Measurements from ENCODE around the gene PITPNC1.

PITPNC1 gene

DNA sequence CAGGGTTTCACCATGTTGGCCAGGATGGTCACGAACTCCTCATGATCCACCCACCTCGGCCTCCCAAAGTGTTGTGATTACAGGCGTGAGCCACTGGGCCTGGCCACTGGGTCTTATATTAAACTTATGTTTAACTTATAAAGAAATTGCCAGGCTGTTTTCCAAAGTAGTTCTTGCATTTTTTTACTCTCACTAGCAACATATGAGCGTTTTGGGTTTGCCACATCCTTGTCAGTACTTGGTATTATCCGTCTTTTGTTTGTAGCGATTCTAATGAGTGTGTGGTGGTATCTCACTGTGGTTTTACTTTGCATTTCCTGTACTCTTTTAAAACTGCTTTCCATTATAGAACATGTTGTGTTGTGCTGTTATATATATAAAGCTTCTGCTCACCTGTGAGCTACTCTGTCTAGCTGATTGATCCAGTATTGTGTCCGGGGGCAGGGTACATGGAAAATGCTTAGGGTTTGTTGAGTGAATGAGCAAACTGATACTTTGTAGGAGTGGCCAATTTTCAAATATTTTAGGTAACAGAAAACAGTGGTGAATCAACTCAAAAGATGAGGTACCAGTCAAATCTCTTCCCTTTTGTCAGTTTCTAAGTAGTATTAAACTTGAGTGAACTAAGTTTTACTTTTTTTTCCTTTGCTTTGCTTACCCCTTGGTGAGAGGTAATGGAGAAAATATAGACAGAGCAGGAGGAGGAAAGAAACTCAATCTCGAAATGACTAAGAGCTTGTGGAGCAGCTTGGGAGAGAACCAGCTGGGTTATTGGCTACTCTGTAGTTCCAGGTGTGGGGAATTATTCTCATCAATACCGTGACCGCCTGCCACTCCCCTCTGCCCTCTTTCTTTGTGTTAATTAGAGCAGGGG is 75.8 kb downstream of the PITPNC1 start:
- H3K27ac ChIP-seq (ENCODE audit: low read length) = no peak overlapping the region
- no peak overlapping the region for H3K4me3 ChIP-seq (ENCODE audit: low read depth in 1 of 2, low read length in 2 of 2)
- peaks cover 0 to 2% of the 10 kb centered on the region in 2 donors for H3K9me3 ChIP-seq (ENCODE audit: control insufficient read depth in 1 of 2, low read length in 2 of 2)
- no peaks in the 10 kb centered on the region for H3K36me3 ChIP-seq (ENCODE audit: control insufficient read depth in 1 of 2, insufficient read depth in 2 of 2, low read length in 2 of 2)
- no peaks in the 10 kb centered on the region for H3K4me1 ChIP-seq (ENCODE audit: control insufficient read depth in 1 of 2, insufficient read depth in 2 of 2, low read length in 2 of 2)
- H3K27me3 ChIP-seq (ENCODE audit: low read depth, low read length) = no peaks in the 10 kb centered on the region

GRCh38 chr17:67456103-67456502 is 79.0 kb downstream of the PITPNC1 start:
- Histone ChIP-seq H3K4me3 (ENCODE audit: low read depth in 1 of 2, low read length in 2 of 2) (no peak overlapping the region), H3K36me3 (ENCODE audit: control insufficient read depth in 1 of 2, insufficient read depth in 2 of 2, low read length in 2 of 2) (no peaks in the 10 kb centered on the region), H3K27ac (ENCODE audit: low read length) (no peak overlapping the region), H3K4me1 (ENCODE audit: control insufficient read depth in 1 of 2, insufficient read depth in 2 of 2, low read length in 2 of 2) (no peaks in the 10 kb centered on the region), H3K27me3 (ENCODE audit: low read depth, low read length) (no peaks in the 10 kb centered on the region), H3K9me3 (ENCODE audit: control insufficient read depth in 1 of 2, low read length in 2 of 2) (peaks cover 0 to 7% of the 10 kb centered on the region in 2 donors)

DNA sequence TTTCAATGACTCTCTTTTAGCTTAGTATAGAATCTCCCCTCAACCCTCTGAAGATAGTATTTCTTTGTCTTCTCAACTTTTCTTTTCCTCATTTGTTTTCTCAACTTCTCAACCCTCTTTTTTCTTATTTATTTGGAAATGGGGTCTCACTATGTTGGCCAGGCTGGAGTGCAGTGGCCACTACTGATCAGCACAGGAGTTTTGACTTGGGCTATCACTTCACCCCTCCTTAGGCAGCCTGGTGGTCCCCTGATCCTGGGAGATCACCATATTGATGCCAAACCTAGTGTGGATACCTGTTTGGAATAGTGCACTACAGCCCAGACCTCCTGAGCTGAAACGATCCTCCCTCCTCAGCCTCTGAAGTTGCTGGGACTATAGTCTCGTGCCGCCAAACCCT is 79.8 kb downstream of the PITPNC1 start:
- Histone ChIP-seq H3K27me3 (ENCODE audit: low read depth, low read length) (no peaks in the 10 kb centered on the region), H3K36me3 (ENCODE audit: control insufficient read depth in 1 of 2, insufficient read depth in 2 of 2, low read length in 2 of 2) (no peaks in the 10 kb centered on the region), H3K4me1 (ENCODE audit: control insufficient read depth in 1 of 2, insufficient read depth in 2 of 2, low read length in 2 of 2) (no peaks in the 10 kb centered on the region), H3K4me3 (ENCODE audit: low read depth in 1 of 2, low read length in 2 of 2) (no peak overlapping the region), H3K9me3 (ENCODE audit: control insufficient read depth in 1 of 2, low read length in 2 of 2) (peaks cover 0 to 7% of the 10 kb centered on the region in 2 donors), H3K27ac (ENCODE audit: low read length) (no peak overlapping the region)

- Histone ChIP-seq H3K27ac (ENCODE audit: low read length) (no peak overlapping the region), H3K36me3 (ENCODE audit: control insufficient read depth in 1 of 2, insufficient read depth in 2 of 2, low read length in 2 of 2) (no peaks in the 10 kb centered on the region), H3K4me1 (ENCODE audit: control insufficient read depth in 1 of 2, insufficient read depth in 2 of 2, low read length in 2 of 2) (no peaks in the 10 kb centered on the region), H3K27me3 (ENCODE audit: low read depth, low read length) (no peaks in the 10 kb centered on the region), H3K4me3 (ENCODE audit: low read depth in 1 of 2, low read length in 2 of 2) (no peak overlapping the region), H3K9me3 (ENCODE audit: control insufficient read depth in 1 of 2, low read length in 2 of 2) (peaks cover 0 to 7% of the 10 kb centered on the region in 2 donors)
These were observed 81.1 kb downstream of the PITPNC1 start for GRCh38 chr17:67458203-67458602.

- Histone ChIP-seq H3K27ac (ENCODE audit: low read length) (no peak overlapping the region), H3K9me3 (ENCODE audit: control insufficient read depth in 1 of 2, low read length in 2 of 2) (peaks cover 0 to 7% of the 10 kb centered on the region in 2 donors), H3K36me3 (ENCODE audit: control insufficient read depth in 1 of 2, insufficient read depth in 2 of 2, low read length in 2 of 2) (no peaks in the 10 kb centered on the region), H3K27me3 (ENCODE audit: low read depth, low read length) (no peaks in the 10 kb centered on the region), H3K4me1 (ENCODE audit: control insufficient read depth in 1 of 2, insufficient read depth in 2 of 2, low read length in 2 of 2) (no peaks in the 10 kb centered on the region), H3K4me3 (ENCODE audit: low read depth in 1 of 2, low read length in 2 of 2) (no peak overlapping the region)
These were observed 82.9 kb downstream of the PITPNC1 start for GRCh38 chr17:67459985-67460384.

DNA sequence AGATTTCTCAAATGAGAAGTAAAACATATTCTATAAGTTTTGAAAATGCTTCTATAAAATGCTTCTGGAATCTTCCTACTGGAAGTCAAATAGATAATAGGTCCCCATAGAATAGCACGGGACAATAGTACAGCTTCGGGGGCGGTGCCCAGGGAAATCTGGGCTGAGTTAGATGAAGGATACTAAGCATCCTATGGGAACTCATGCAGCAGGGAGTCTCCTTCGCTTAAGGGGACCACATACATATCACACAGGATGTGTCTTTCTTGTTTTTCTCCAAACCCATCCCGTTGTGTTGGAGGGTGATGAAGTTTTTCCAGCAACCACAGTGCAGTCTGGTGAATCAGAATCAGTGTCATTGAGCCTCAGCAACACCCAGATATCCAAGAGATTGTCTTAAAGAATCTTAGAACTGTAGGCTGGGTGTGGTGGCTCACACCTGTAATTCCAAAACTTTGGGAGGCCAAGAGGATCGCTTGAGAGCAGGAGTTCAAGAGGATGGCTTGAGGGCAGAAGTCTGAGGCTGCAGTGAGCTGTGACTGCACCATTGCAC is 84.2 kb downstream of the PITPNC1 start:
- Histone ChIP-seq H3K27ac (ENCODE audit: low read length) (no peak overlapping the region), H3K36me3 (ENCODE audit: control insufficient read depth in 1 of 2, insufficient read depth in 2 of 2, low read length in 2 of 2) (no peaks in the 10 kb centered on the region), H3K4me3 (ENCODE audit: low read depth in 1 of 2, low read length in 2 of 2) (no peak overlapping the region), H3K27me3 (ENCODE audit: low read depth, low read length) (no peaks in the 10 kb centered on the region), H3K4me1 (ENCODE audit: control insufficient read depth in 1 of 2, insufficient read depth in 2 of 2, low read length in 2 of 2) (no peaks in the 10 kb centered on the region), H3K9me3 (ENCODE audit: control insufficient read depth in 1 of 2, low read length in 2 of 2) (peaks cover 0 to 7% of the 10 kb centered on the region in 2 donors)

DNA sequence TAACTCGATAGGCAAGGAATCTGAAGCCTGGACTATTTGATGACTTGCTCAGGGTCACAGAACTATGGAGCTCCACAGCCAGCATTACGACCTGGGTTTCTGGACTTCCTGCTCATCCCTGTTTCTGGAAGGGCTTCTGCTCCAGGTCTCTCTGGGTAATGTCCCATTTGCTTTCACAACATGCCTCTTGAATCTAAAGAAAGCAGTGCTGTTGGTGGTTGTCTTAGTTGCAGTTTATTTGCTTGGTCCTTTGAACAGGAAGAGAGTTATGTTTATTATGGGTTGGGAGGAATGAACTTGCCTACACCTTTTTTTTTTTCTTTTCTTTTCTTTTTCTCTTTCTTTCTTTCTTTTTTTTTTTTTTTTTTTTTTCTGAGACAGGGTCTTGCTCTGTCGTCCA is 84.8 kb downstream of the PITPNC1 start:
- peaks cover 0 to 7% of the 10 kb centered on the region in 2 donors for H3K9me3 ChIP-seq (ENCODE audit: control insufficient read depth in 1 of 2, low read length in 2 of 2)
- H3K27me3 ChIP-seq (ENCODE audit: low read depth, low read length) = no peaks in the 10 kb centered on the region
- H3K36me3 ChIP-seq (ENCODE audit: control insufficient read depth in 1 of 2, insufficient read depth in 2 of 2, low read length in 2 of 2) = no peaks in the 10 kb centered on the region
- no peak overlapping the region for H3K27ac ChIP-seq (ENCODE audit: low read length)
- no peaks in the 10 kb centered on the region for H3K4me1 ChIP-seq (ENCODE audit: control insufficient read depth in 1 of 2, insufficient read depth in 2 of 2, low read length in 2 of 2)
- H3K4me3 ChIP-seq (ENCODE audit: low read depth in 1 of 2, low read length in 2 of 2) = no peak overlapping the region

GRCh38 chr17:67466251-67466796 is 89.2 kb downstream of the PITPNC1 start:
- no peaks in the 10 kb centered on the region for H3K27me3 ChIP-seq (ENCODE audit: low read depth, low read length)
- no peak overlapping the region for H3K27ac ChIP-seq (ENCODE audit: low read length)
- no peaks in the 10 kb centered on the region for H3K36me3 ChIP-seq (ENCODE audit: control insufficient read depth in 1 of 2, insufficient read depth in 2 of 2, low read length in 2 of 2)
- no peaks in the 10 kb centered on the region for H3K9me3 ChIP-seq (ENCODE audit: control insufficient read depth in 1 of 2, low read length in 2 of 2)
- peaks cover 0 to 7% of the 10 kb centered on the region in 2 donors for H3K4me1 ChIP-seq (ENCODE audit: control insufficient read depth in 1 of 2, insufficient read depth in 2 of 2, low read length in 2 of 2)
- no peak overlapping the region for H3K4me3 ChIP-seq (ENCODE audit: low read depth in 1 of 2, low read length in 2 of 2)

GRCh38 chr17:67467500-67468455 is 90.7 kb downstream of the PITPNC1 start:
- Histone ChIP-seq H3K9me3 (ENCODE audit: control insufficient read depth in 1 of 2, low read length in 2 of 2) (no peaks in the 10 kb centered on the region), H3K27me3 (ENCODE audit: low read depth, low read length) (no peaks in the 10 kb centered on the region), H3K4me1 (ENCODE audit: control insufficient read depth in 1 of 2, insufficient read depth in 2 of 2, low read length in 2 of 2) (peaks cover 0 to 7% of the 10 kb centered on the region in 2 donors), H3K27ac (ENCODE audit: low read length) (no peak overlapping the region), H3K4me3 (ENCODE audit: low read depth in 1 of 2, low read length in 2 of 2) (no peak overlapping the region), H3K36me3 (ENCODE audit: control insufficient read depth in 1 of 2, insufficient read depth in 2 of 2, low read length in 2 of 2) (no peaks in the 10 kb centered on the region)

GRCh38 chr17:67469208-67469980 is 92.3 kb downstream of the PITPNC1 start:
- Histone ChIP-seq H3K4me3 (ENCODE audit: low read depth in 1 of 2, low read length in 2 of 2) (no peak overlapping the region), H3K36me3 (ENCODE audit: control insufficient read depth in 1 of 2, insufficient read depth in 2 of 2, low read length in 2 of 2) (no peaks in the 10 kb centered on the region), H3K27me3 (ENCODE audit: low read depth, low read length) (no peaks in the 10 kb centered on the region), H3K27ac (ENCODE audit: low read length) (no peak overlapping the region), H3K9me3 (ENCODE audit: control insufficient read depth in 1 of 2, low read length in 2 of 2) (no peaks in the 10 kb centered on the region), H3K4me1 (ENCODE audit: control insufficient read depth in 1 of 2, insufficient read depth in 2 of 2, low read length in 2 of 2) (peaks cover 0 to 7% of the 10 kb centered on the region in 2 donors)

Data from muscle layer of duodenum (tissue), 2 donors.